ENCODE results near the gene PCK2. TPM values are rescaled to one million over a fixed set of nuclear protein-coding genes. Genes with fewer than 3 reads are reported as not detected.
A peak's percentile ranks its signal among the peaks of the same experiment; 100 is the strongest.

The PCK2 gene
- total and polyA plus RNA-seq, 2 of the 13 experiments (the other 11 are each of a cell fraction or from before 2014, with no cell fraction given) = 129 to 272 TPM

GRCh38 chr14:24093207-24093900, 757 bp upstream of the PCK2 start (continued):
- TF ChIP-seq ZHX2 (IDR thresholded peaks at IDR 0.05; ENCODE audit: low read depth) (no peak), ZHX2 (CRISPR knock-in tag; IDR thresholded peaks at IDR 0.05; ENCODE audit: borderline replicate concordance) (no peak), CHCHD3 (CRISPR knock-in tag; IDR thresholded peaks at IDR 0.05) (peak; percentile 43; the same call in 1 of the 2 replicates), ZNF142 (CRISPR knock-in tag; IDR thresholded peaks at IDR 0.05) (no peak), KLF9 (CRISPR knock-in tag; IDR thresholded peaks at IDR 0.05; ENCODE audit: low read depth) (no peak), BCLAF1 (IDR thresholded peaks at IDR 0.05) (no peak), ERF (CRISPR knock-in tag; IDR thresholded peaks at IDR 0.05) (no peak), ZC3H4 (CRISPR knock-in tag; IDR thresholded peaks at IDR 0.05; ENCODE audit: borderline replicate concordance) (peak; percentile 80; the same call in 1 of the 2 replicates), LBX2 (CRISPR knock-in tag; IDR thresholded peaks at IDR 0.05; ENCODE audit: borderline replicate concordance) (peak; percentile 13; the same call in 1 of the 2 replicates), ZNF788 (CRISPR knock-in tag; IDR thresholded peaks at IDR 0.05; ENCODE audit: borderline replicate concordance) (no peak), ZNF512 (CRISPR knock-in tag; IDR thresholded peaks at IDR 0.05) (peak; percentile 86; the same call in 1 of the 2 replicates)
